Parathyroid adenoma (tissue), 2 donors: Measurements from ENCODE around the gene CNTN4.

Source experiments
- H2AFZ ChIP-seq: fragments of 300-600 bp; sonication (generic); one replicate; pipeline ENCODE4 v1.7.0; 2017; ENCODE audit warnings: antibody characterized with exemption, mild to moderate bottlenecking
- H3K27ac ChIP-seq: fragments of 300-600 bp; sonication (generic); one replicate; pipeline ENCODE4 v1.7.0; 2017
- H3K27me3 ChIP-seq: fragments of 300-600 bp; sonication (generic); one replicate; pipeline ENCODE4 v1.7.0; 2017; ENCODE audit warnings: low read length; ENCODE audit not compliant: control insufficient read depth, insufficient read depth
- H3K36me3 ChIP-seq: fragments of 300-600 bp; sonication (generic); one replicate; pipeline ENCODE4 v1.7.0; 2017; ENCODE audit warnings: low read length; ENCODE audit not compliant: control insufficient read depth, insufficient read depth
- H3K4me1 ChIP-seq: fragments of 300-600 bp; sonication (generic); one replicate; pipeline ENCODE4 v1.7.0; 2017; ENCODE audit warnings: control low read depth
- H3K4me2 ChIP-seq: fragments of 300-600 bp; sonication (generic); one replicate; pipeline ENCODE4 v1.7.0; 2017; ENCODE audit warnings: low read length
- H3K4me3 ChIP-seq: fragments of 300-600 bp; sonication (generic); one replicate; pipeline ENCODE4 v1.7.0; 2017; ENCODE audit warnings: low read depth, low read length
- H3K79me2 ChIP-seq: fragments of 300-600 bp; sonication (generic); one replicate; pipeline ENCODE4 v1.7.0; 2017; ENCODE audit warnings: control low read depth
- H3K9ac ChIP-seq: fragments of 300-600 bp; sonication (generic); one replicate; pipeline ENCODE4 v1.7.0; 2017; ENCODE audit warnings: mild to moderate bottlenecking
- H3K9me3 ChIP-seq: fragments of 300-600 bp; sonication (generic); one replicate; pipeline ENCODE4 v1.7.0; 2017; ENCODE audit warnings: low read length; ENCODE audit not compliant: control insufficient read depth
- CTCF ChIP-seq: fragments of 300-600 bp; sonication (generic); IDR thresholded peaks from one replicate; pipeline ENCODE4 v1.7.0; 2017; ENCODE audit warnings: antibody characterized with exemption, mild to moderate bottlenecking
- donor health status: primary hyperparathyroidism.

Gene CNTN4

GRCh38 chr3:2212206-2212605, 113.5 kb downstream of the CNTN4 start:
- H3K79me2 ChIP-seq = no peaks in the 10 kb centered on the region
- no peaks in the 10 kb centered on the region for H3K9me3 ChIP-seq
- H3K27ac ChIP-seq = no peak overlapping the region
- H3K4me1 ChIP-seq = no peaks in the 10 kb centered on the region
- H3K36me3 ChIP-seq = no peaks in the 10 kb centered on the region
- no peak overlapping the region for H3K4me2 ChIP-seq
- H3K9ac ChIP-seq = no peak overlapping the region
- H3K27me3 ChIP-seq = no peaks in the 10 kb centered on the region
- H2AFZ ChIP-seq = no peak overlapping the region
- TF ChIP-seq CTCF = no peak
- no peak overlapping the region for H3K4me3 ChIP-seq

- no peak for TF ChIP-seq CTCF
- Histone ChIP-seq H3K36me3 (no peaks in the 10 kb centered on the region), H3K27me3 (no peaks in the 10 kb centered on the region), H2AFZ (no peak overlapping the region), H3K4me2 (no peak overlapping the region), H3K4me1 (peaks cover 4% of the 10 kb centered on the region), H3K9me3 (no peaks in the 10 kb centered on the region), H3K79me2 (no peaks in the 10 kb centered on the region), H3K27ac (no peak overlapping the region), H3K9ac (no peak overlapping the region), H3K4me3 (no peak overlapping the region)
These were observed 119.7 kb downstream of the CNTN4 start for GRCh38 chr3:2218375-2218774.

GRCh38 chr3:2218816-2219215, 120.2 kb downstream of the CNTN4 start:
- Histone ChIP-seq H2AFZ (no peak overlapping the region), H3K36me3 (no peaks in the 10 kb centered on the region), H3K27ac (no peak overlapping the region), H3K9me3 (no peaks in the 10 kb centered on the region), H3K4me3 (no peak overlapping the region), H3K27me3 (no peaks in the 10 kb centered on the region), H3K4me2 (no peak overlapping the region), H3K9ac (no peak overlapping the region), H3K4me1 (peaks cover 4% of the 10 kb centered on the region), H3K79me2 (no peaks in the 10 kb centered on the region)
- no peak for TF ChIP-seq CTCF

GRCh38 chr3:2236203-2236602, 137.5 kb downstream of the CNTN4 start:
- H3K36me3 ChIP-seq = no peaks in the 10 kb centered on the region
- no peak overlapping the region for H2AFZ ChIP-seq
- no peak overlapping the region for H3K4me3 ChIP-seq
- H3K79me2 ChIP-seq = no peaks in the 10 kb centered on the region
- H3K4me2 ChIP-seq = no peak overlapping the region
- no peak overlapping the region for H3K9ac ChIP-seq
- peaks cover 3% of the 10 kb centered on the region for H3K4me1 ChIP-seq
- H3K9me3 ChIP-seq = no peaks in the 10 kb centered on the region
- no peak overlapping the region for H3K27ac ChIP-seq
- TF ChIP-seq CTCF = no peak
- H3K27me3 ChIP-seq = no peaks in the 10 kb centered on the region

GRCh38 chr3:2244137-2244536, 145.5 kb downstream of the CNTN4 start:
- H3K27me3 ChIP-seq = no peaks in the 10 kb centered on the region
- no peak overlapping the region for H3K4me3 ChIP-seq
- no peaks in the 10 kb centered on the region for H3K36me3 ChIP-seq
- H3K9ac ChIP-seq = no peak overlapping the region
- H3K27ac ChIP-seq = no peak overlapping the region
- no peak for TF ChIP-seq CTCF
- H3K9me3 ChIP-seq = no peaks in the 10 kb centered on the region
- H3K4me2 ChIP-seq = no peak overlapping the region
- H2AFZ ChIP-seq = no peak overlapping the region
- H3K79me2 ChIP-seq = no peaks in the 10 kb centered on the region
- H3K4me1 ChIP-seq = no peaks in the 10 kb centered on the region
